CD4-positive, alpha-beta T cell treated with Interleukin-15 for 4 hours (primary cell): ENCODE results near the gene SENP1.

Source experiments
- DNase-seq: peaks from one replicate; pipeline ENCODE4 v3.0.0-alpha.2; 2020; ENCODE audit warnings: low spot score

SENP1 gene

GRCh38 chr12:48000878-48001504 is 104.9 kb downstream of the SENP1 start:
- DNase-seq = no peak

- DNase-seq = no peak
Observed at GRCh38 chr12:47999816-48000215, 106.1 kb downstream of the SENP1 start.

GRCh38 chr12:47997321-47997720 is 108.6 kb downstream of the SENP1 start:
- DNase-seq = no peak

GRCh38 chr12:47995981-47996401 is 109.9 kb downstream of the SENP1 start:
- DNase-seq = no peak

- DNase-seq = no peak
Observed at GRCh38 chr12:47993491-47993890, 112.4 kb downstream of the SENP1 start.
